SK-N-SH treated with all-trans-retinoic acid at 6 μM for 48 hours (cell line): ENCODE measurements around the gene TRAPPC2.

ENCODE experiments used
- ARNTL ChIP-seq: fragments of 450-650 bp; formaldehyde crosslinking; IDR thresholded peaks from 2 replicates; pipeline ENCODE4 v1.5.0; 2020; ENCODE audit warnings: low read depth, mild to moderate bottlenecking, moderate library complexity, borderline replicate concordance
- CREB5 ChIP-seq: fragments of 250-450 bp; sonication (Bioruptor Pico); IDR thresholded peaks from 2 replicates; pipeline ENCODE4 v1.5.1; 2020; ENCODE audit warnings: low read depth, mild to moderate bottlenecking, moderate library complexity
- CSRNP3 ChIP-seq: fragments of 250-450 bp; sonication (Bioruptor Pico); IDR thresholded peaks from 2 replicates; pipeline ENCODE4 v1.5.1; 2021; ENCODE audit warnings: mild to moderate bottlenecking, moderate library complexity
- PATZ1 ChIP-seq: fragments of 250-450 bp; sonication (Bioruptor Pico); IDR thresholded peaks from 2 replicates; pipeline ENCODE4 v1.8.0; 2020; ENCODE audit warnings: mild to moderate bottlenecking, moderate library complexity, borderline replicate concordance
- TOX ChIP-seq: fragments of 250-450 bp; sonication (Bioruptor Pico); IDR thresholded peaks from 2 replicates; pipeline ENCODE4 v1.8.0; 2021; ENCODE audit warnings: mild to moderate bottlenecking, moderate library complexity, borderline replicate concordance
- ZFP3 ChIP-seq: fragments of 250-450 bp; sonication (Bioruptor Pico); IDR thresholded peaks from 2 replicates; pipeline ENCODE4 v1.5.0; 2020; ENCODE audit warnings: mild to moderate bottlenecking, moderate library complexity
- ZNF565 ChIP-seq: fragments of 450-650 bp; formaldehyde crosslinking; conservative IDR thresholded peaks from 2 replicates; pipeline ENCODE4 v1.5.0; 2020; ENCODE audit warnings: low read depth, mild to moderate bottlenecking, moderate library complexity

GRCh38 chrX:13669246-13669737, 65.1 kb downstream of the TRAPPC2 start:
- TF ChIP-seq ARNTL (CRISPR knock-in tag) (no peak), PATZ1 (CRISPR knock-in tag) (no peak), TOX (CRISPR knock-in tag) (peak; percentile 64; the same call in 1 of the 2 replicates), CREB5 (CRISPR knock-in tag) (no peak), CSRNP3 (CRISPR knock-in tag) (no peak), ZFP3 (CRISPR knock-in tag) (no peak), ZNF565 (CRISPR knock-in tag) (no peak)
